Keratinocyte (primary cell): ENCODE measurements around the gene NCS1.

Source experiments
- EZH2 ChIP-seq: IDR thresholded peaks from one replicate; pipeline ENCODE4 v1.6.1; 2012; ENCODE audit warnings: inconsistent platforms, mild to moderate bottlenecking, low read length, moderate library complexity
- TF ChIP-seq, protein P1 (sequence below), 3 experiments: IDR thresholded peaks in 1 of 3; conservative IDR thresholded peaks in 1 of 3; optimal IDR thresholded peaks in 1 of 3; 2 replicates in 2 of 3; 3 replicates in 1 of 3; pipeline versions ENCODE3 to v1.5.1; 2011; ENCODE audit warnings: low read length in 3 of 3, mild to moderate bottlenecking in 3 of 3, moderate library complexity in 2 of 3, control low read depth in 1 of 3, inconsistent platforms in 1 of 3; ENCODE audit not compliant: insufficient read depth in 2 of 3; ENCODE audit errors: extremely low read depth in 1 of 3

DNA sequence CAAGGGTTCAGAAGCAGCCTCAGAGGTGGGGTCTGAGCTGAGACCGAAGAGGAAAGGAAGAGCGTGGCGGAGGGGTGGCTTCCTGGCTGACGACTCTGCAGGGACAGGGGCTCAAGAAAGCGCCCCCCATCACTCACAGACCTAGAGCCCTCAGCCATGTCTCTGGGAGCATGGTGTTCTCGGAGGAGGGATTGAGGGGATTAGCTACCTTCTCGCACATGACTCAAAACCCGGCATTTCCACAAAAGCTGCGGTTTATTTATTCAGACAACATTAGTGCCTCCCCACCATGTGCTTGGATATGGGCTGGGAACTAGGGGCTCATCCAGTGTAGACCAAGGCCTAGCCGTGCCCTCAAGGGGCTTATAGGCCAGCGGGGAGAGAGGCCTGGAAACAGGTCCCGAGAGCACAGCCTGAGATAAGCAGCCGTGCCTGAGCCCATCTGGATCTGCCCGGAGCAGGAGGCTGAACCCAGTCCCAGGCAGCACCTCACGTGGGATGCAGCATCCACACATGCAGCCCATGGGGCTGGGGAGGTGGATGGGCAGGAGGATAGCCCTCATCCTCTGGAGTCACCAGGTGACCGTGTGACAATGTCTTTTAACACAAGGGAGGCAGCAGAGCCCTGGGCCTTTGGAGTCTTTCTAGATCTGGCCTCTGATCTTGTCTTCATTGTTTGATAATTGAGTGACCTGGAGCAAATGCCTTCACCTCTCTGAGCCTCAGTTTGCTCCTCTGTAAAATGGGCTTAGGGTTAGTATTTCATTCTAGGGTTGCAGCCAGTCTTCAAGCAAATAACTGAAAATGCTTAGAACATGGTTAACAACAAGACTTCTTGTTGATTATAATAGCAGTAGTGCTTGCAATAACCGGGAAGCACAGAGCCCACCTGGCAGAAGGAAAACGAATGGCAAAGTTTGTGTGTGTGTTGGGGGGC, 92.5 kb downstream of the NCS1 start:
- TF ChIP-seq, protein P1, sequence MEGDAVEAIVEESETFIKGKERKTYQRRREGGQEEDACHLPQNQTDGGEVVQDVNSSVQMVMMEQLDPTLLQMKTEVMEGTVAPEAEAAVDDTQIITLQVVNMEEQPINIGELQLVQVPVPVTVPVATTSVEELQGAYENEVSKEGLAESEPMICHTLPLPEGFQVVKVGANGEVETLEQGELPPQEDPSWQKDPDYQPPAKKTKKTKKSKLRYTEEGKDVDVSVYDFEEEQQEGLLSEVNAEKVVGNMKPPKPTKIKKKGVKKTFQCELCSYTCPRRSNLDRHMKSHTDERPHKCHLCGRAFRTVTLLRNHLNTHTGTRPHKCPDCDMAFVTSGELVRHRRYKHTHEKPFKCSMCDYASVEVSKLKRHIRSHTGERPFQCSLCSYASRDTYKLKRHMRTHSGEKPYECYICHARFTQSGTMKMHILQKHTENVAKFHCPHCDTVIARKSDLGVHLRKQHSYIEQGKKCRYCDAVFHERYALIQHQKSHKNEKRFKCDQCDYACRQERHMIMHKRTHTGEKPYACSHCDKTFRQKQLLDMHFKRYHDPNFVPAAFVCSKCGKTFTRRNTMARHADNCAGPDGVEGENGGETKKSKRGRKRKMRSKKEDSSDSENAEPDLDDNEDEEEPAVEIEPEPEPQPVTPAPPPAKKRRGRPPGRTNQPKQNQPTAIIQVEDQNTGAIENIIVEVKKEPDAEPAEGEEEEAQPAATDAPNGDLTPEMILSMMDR (optimal IDR thresholded peaks at IDR 0.05 in 1 of 3, IDR thresholded peaks at IDR 0.05 in 1 of 3, conservative IDR thresholded peaks at IDR 0.05 in 1 of 3; ENCODE audit: extremely low read depth in 1 of 3, insufficient read depth in 2 of 3, low read length in 3 of 3) = no peak
- no peak for TF ChIP-seq EZH2
